Right lobe of liver (tissue), 6 donors: ENCODE measurements around the gene EEF2K. TPM values are rescaled to one million over a fixed set of nuclear protein-coding genes. Genes with fewer than 3 reads are reported as not detected.

Source experiments
- ATAC-seq, 4 donors: fragments of 200-7000 bp; cut with Tn5 transposase; one replicate each; pipeline ENCODE4 v1.9.1; 2020; ENCODE audit warnings: mild to moderate bottlenecking in 4 of 4, moderate library complexity in 4 of 4
- DNase-seq, 3 donors: peaks; one replicate each; pipeline ENCODE4 v3.0.0-alpha.2; 2020
- H3K27ac ChIP-seq, 3 donors: fragments of 200-600 bp; one replicate each; pipeline ENCODE4 v1.8.0; 2022
- H3K27me3 ChIP-seq, 2 donors: fragments of 200-600 bp; one replicate each; pipeline ENCODE4 v1.8.0; 2022
- H3K36me3 ChIP-seq, 4 donors: fragments of 200-600 bp; sonication (generic) in 1 of 4; one replicate each; pipeline versions ENCODE4 v1.5.1 to v1.8.0; 2017 to 2022; ENCODE audit warnings: control low read depth in 1 of 4
- H3K4me1 ChIP-seq, 4 donors: fragments of 200-600 bp; sonication (generic) in 1 of 4; one replicate each; pipeline versions ENCODE4 v1.5.1 to v1.8.0; 2017 to 2022; ENCODE audit warnings: control low read depth in 1 of 4
- H3K4me3 ChIP-seq, 3 donors: fragments of 200-600 bp; one replicate each; pipeline ENCODE4 v1.8.0; 2022
- H3K9me3 ChIP-seq, 4 donors: fragments of 200-600 bp; sonication (generic) in 1 of 4; one replicate each; pipeline versions ENCODE4 v1.5.1 to v1.8.0; 2017 to 2022; ENCODE audit warnings: control low read depth in 1 of 4
- CTCF ChIP-seq, 4 donors: fragments of 200-600 bp in 3 of 4; fragments of 450-650 bp in 1 of 4; IDR thresholded peaks; one replicate each; pipeline versions ENCODE4 v1.5.1 to v1.8.0; 2016 to 2022; ENCODE audit warnings: antibody characterized with exemption in 4 of 4, mild to moderate bottlenecking in 2 of 4
- POLR2A ChIP-seq: fragments of 450-650 bp; IDR thresholded peaks from one replicate; pipeline ENCODE4 v1.6.1; 2017; ENCODE audit warnings: antibody characterized with exemption, mild to moderate bottlenecking
- WGBS: methylation state at CpG from one replicate; pipeline ENCODE4 v1.1.6; 2018; ENCODE audit warnings: low coverage, low lambda C conversion rate; ENCODE audit not compliant: insufficient coverage; ENCODE audit errors: missing lambda C conversion rate; 5-methylcytosine and 5-hydroxymethylcytosine counted together
- intact Hi-C, 2 donors: fragments of 100-400 bp; cut with DNase I; formaldehyde crosslinking; loops; one replicate each; pipeline versions ENCODE4 v1.11.2 to v1.14.1; 2022
- total RNA-seq, 6 experiments: library from RNA; depleted of rRNA in 2 of 6; stranded (reverse); fragments of >200 nt in 2 of 6; fragmentation: NEBNext Ultra II Directional in 3 of 6; extraction: Animal tissue kit (Norgen Biotek cat#: 25700) in 3 of 6; gene quantifications; one replicate each; pipeline versions ENCODE4 v1.1.0 to v1.2.4, GENCODE V29; 2016 to 2023
- donor health status: DM: no; HTN: yes; CAD: no.
- donor health status: DM: no; HTN: no; CAD: no.
- donor health status: DM: no; HTN: no; CAD: no.
- donor health status: DM: no; HTN: yes; CAD: no.
- donor health status: DM: no; HTN: yes; CAD: no.

EEF2K gene
- total RNA-seq, 6 experiments from 2014 or later: 10.0 to 17.5 (median 11.5) TPM

GRCh38 chr16:22322021-22322471 is 116.0 kb downstream of the EEF2K start:
- WGBS: 86% methylated on average over 4 of the region's 11 CpGs
- no peak for ATAC-seq
- no peaks in the 10 kb centered on the region for H3K4me1 ChIP-seq
- DNase-seq: peak in 1 of 3 donors; percentile 8
- H3K9me3 ChIP-seq: no peaks in the 10 kb centered on the region
- TF ChIP-seq POLR2A: no peak
- H3K27me3 ChIP-seq: no peaks in the 10 kb centered on the region
- H3K4me3 ChIP-seq: no peak overlapping the region
- H3K27ac ChIP-seq: no peak overlapping the region
- intact Hi-C loops: no loop called here
- H3K36me3 ChIP-seq: peaks cover 0 to 51% (median 20%) of the 10 kb centered on the region in 4 donors

GRCh38 chr16:22322741-22323140 is 116.7 kb downstream of the EEF2K start:
- Histone ChIP-seq H3K36me3 (peaks cover 0 to 50% (median 21%) of the 10 kb centered on the region in 4 donors), H3K4me3 (no peak overlapping the region), H3K4me1 (no peaks in the 10 kb centered on the region), H3K27me3 (no peaks in the 10 kb centered on the region), H3K9me3 (no peaks in the 10 kb centered on the region), H3K27ac (no peak overlapping the region)
- ATAC-seq: no peak
- DNase-seq: peak in 1 of 3 donors; percentile 10
- 86% methylated on average over 8 of the region's 17 CpGs for WGBS
- intact Hi-C loops: no loop called here
- TF ChIP-seq POLR2A (no peak), CTCF (IDR thresholded peaks at IDR 0.05) (no peak)

- Histone ChIP-seq H3K9me3 (no peaks in the 10 kb centered on the region), H3K27me3 (no peaks in the 10 kb centered on the region), H3K4me3 (no peak overlapping the region), H3K27ac (no peak overlapping the region), H3K4me1 (no peaks in the 10 kb centered on the region), H3K36me3 (peaks cover 0 to 56% (median 21%) of the 10 kb centered on the region in 4 donors)
- no peak for TF ChIP-seq POLR2A
- no peak for TF ChIP-seq CTCF (IDR thresholded peaks at IDR 0.05)
- 83% methylated on average over 1 of the region's 12 CpGs for WGBS
- intact Hi-C loops: no loop called here
- DNase-seq (peak in 1 of 3 donors; percentile 8), ATAC-seq (no peak)
Measured at GRCh38 chr16:22323173-22323958, 117.3 kb downstream of the EEF2K start.

- Histone ChIP-seq H3K27me3 (no peaks in the 10 kb centered on the region), H3K36me3 (peaks cover 0 to 51% (median 22%) of the 10 kb centered on the region in 4 donors), H3K4me1 (no peaks in the 10 kb centered on the region), H3K4me3 (no peak overlapping the region), H3K27ac (no peak overlapping the region), H3K9me3 (no peaks in the 10 kb centered on the region)
- DNase-seq (peak in 1 of 3 donors; percentile 13), ATAC-seq (no peak)
- 100% methylated on average over 2 of the region's 24 CpGs for WGBS
- no peak for TF ChIP-seq CTCF (IDR thresholded peaks at IDR 0.05)
- TF ChIP-seq POLR2A: no peak
- intact Hi-C loops: no loop called here
Measured at GRCh38 chr16:22323959-22324786, 118.1 kb downstream of the EEF2K start.
